Gastrocnemius medialis (tissue), 4 donors: ENCODE data around the gene CSNK2A3. TPM values are rescaled to one million over a fixed set of nuclear protein-coding genes. Genes with fewer than 3 reads are reported as not detected.

Experiments used
- ATAC-seq, 2 donors: fragments of 150-250 bp; one replicate each; pipeline ENCODE4 v1.9.1; 2016
- DNase-seq, 2 donors: peaks; one replicate each; pipeline ENCODE4 v3.0.0-alpha.2; 2019
- H3K27ac ChIP-seq, 4 donors: fragments of 200-600 bp; sonication (generic); 1 replicate in 1 of 4; 2 replicates in 3 of 4; pipeline ENCODE4 v1.5.1; 2016 to 2018; ENCODE audit warnings: mild to moderate bottlenecking in 2 of 4, moderate library complexity in 1 of 4
- H3K27me3 ChIP-seq, 3 donors: fragments of 200-600 bp; sonication (generic) in 2 of 3; 1 replicate in 1 of 3; 2 replicates in 2 of 3; pipeline versions ENCODE4 v1.5.1 to v1.6.0; 2016 to 2019; ENCODE audit warnings: mild to moderate bottlenecking in 1 of 3, moderate library complexity in 1 of 3
- H3K36me3 ChIP-seq, 2 donors: fragments of 200-600 bp; sonication (generic) in 1 of 2; one replicate each; pipeline ENCODE4 v1.5.1; 2017 to 2018
- H3K4me1 ChIP-seq, 2 donors: fragments of 200-600 bp; sonication (generic) in 1 of 2; one replicate each; pipeline ENCODE4 v1.5.1; 2016 to 2017; ENCODE audit warnings: mild to moderate bottlenecking in 2 of 2
- H3K4me3 ChIP-seq, 4 donors: fragments of 200-600 bp; sonication (generic) in 3 of 4; 1 replicate in 1 of 4; 2 replicates in 3 of 4; pipeline ENCODE4 v1.5.1; 2016 to 2019; ENCODE audit warnings: mild to moderate bottlenecking in 2 of 4
- H3K9me3 ChIP-seq, 3 donors: fragments of 200-600 bp; sonication (generic) in 2 of 3; 1 replicate in 1 of 3; 2 replicates in 2 of 3; pipeline ENCODE4 v1.5.1; 2016 to 2019
- POLR2A ChIP-seq, 2 donors: fragments of 450-650 bp; IDR thresholded peaks; one replicate each; pipeline ENCODE4 v1.6.1; 2017; ENCODE audit warnings: antibody characterized with exemption in 2 of 2, mild to moderate bottlenecking in 2 of 2, moderate library complexity in 2 of 2
- in situ Hi-C, 4 donors: fragments of 200-750 bp; cut with MboI; loops; one replicate each; pipeline versions ENCODE4 v1.15.0 to v1.8.0; 2017; ENCODE audit warnings: low sequenced_read_pairs in 4 of 4
- intact Hi-C: fragments of 100-400 bp; cut with DNase I; formaldehyde crosslinking; loops from one replicate; pipeline ENCODE4 v1.15.1; 2023; ENCODE audit warnings: low total_unique reads
- total RNA-seq, 4 donors: library from RNA; depleted of rRNA; stranded (reverse); fragments of >200 nt; gene quantifications; one replicate each; pipeline versions ENCODE4 v1.1.0 to v1.2.3, GENCODE V29; 2016
- TF ChIP-seq, protein P1 (sequence below), 5 experiments: fragments of 450-650 bp in 3 of 5; fragments of 200-600 bp in 2 of 5; sonication (generic) in 2 of 5; IDR thresholded peaks in 4 of 5; conservative IDR thresholded peaks in 1 of 5; 1 replicate in 4 of 5; 2 replicates in 1 of 5; pipeline ENCODE4 v1.5.1; 2016 to 2019; ENCODE audit warnings: antibody characterized with exemption in 5 of 5, mild to moderate bottlenecking in 3 of 5, moderate library complexity in 3 of 5

The CSNK2A3 gene
- total RNA-seq, 4 donors from 2014 or later, result 0.68 to 1.6 (median 1.0) TPM

DNA sequence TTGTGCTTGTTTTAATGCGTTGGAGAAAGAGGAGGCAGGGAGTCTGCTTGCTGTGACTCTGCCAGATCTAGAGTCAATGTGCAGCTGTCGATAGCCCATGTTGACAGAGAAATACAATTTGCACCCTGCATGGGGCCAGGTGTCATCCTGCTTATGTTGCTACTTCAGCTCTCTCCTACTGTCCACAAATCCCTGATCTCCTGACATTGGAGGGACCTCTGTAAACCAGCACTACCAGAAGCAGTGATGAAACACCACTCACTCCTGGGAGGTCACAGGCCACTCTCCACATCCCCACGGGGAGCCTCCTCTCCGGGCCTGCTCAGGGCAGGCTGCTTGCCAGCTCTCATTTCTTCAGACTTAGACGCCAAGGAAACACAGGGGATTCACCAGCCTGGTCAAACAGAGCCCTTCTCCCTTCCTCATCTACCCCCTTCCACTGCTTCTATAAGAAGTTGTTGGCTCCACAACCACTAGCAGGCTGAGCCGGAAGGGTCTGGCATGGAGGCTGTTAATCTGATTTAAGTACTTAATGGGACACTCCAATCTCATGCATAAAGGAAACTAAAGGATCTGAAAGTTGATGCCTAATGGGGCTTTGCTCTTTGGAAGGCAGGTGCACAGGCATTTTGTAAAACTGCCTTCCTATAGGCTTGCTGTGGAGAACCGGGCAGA is 29.9 kb upstream of the CSNK2A3 start:
- peaks cover 0 to 15% of the 10 kb centered on the region in 2 donors for H3K4me1 ChIP-seq
- H3K27me3 ChIP-seq, result no peaks in the 10 kb centered on the region
- H3K36me3 ChIP-seq, result no peaks in the 10 kb centered on the region
- no peak overlapping the region for H3K4me3 ChIP-seq
- TF ChIP-seq POLR2A (IDR thresholded peaks at IDR 0.05), result no peak
- intact Hi-C loops, result no loop called here
- no peak for ATAC-seq
- in situ Hi-C loops, result no loop called here
- no peaks in the 10 kb centered on the region for H3K9me3 ChIP-seq
- DNase-seq, result no peak
- H3K27ac ChIP-seq, result no peak overlapping the region

DNA sequence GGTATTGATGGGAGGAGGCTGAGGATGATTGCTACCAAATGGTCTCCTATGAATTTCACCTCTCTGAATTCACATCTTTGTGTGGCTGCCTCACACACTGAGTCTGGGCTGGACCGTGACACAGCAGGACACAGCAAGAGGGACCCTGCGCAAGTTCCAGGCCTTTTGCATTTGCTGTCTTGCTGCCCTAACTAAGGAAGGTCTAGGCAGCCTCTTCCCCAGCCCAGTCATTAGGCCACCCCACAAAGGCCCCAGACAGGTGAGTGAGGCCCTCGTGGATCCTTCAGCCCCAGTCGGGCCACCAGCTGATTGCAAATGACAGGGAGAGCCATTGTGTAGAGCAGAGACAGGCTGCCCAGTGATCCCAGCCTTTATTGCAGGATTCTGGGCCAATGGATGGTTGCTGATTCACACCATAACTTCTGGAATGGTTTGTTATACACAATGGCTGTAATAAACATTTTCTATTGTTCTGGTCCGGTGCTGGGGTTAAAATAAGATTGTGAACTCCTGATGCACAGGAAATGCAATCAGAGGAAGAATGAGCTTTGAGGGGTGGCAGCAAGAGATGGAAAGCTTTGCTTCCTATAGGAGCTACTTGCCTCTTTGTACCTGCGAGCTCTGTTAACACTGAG is 28.5 kb upstream of the CSNK2A3 start:
- in situ Hi-C loops (no loop called here), intact Hi-C loops (no loop called here)
- no peak overlapping the region for H3K27ac ChIP-seq
- ATAC-seq (no peak), DNase-seq (no peak)
- no peaks in the 10 kb centered on the region for H3K36me3 ChIP-seq
- H3K4me3 ChIP-seq, result no peak overlapping the region
- TF ChIP-seq, protein P1, sequence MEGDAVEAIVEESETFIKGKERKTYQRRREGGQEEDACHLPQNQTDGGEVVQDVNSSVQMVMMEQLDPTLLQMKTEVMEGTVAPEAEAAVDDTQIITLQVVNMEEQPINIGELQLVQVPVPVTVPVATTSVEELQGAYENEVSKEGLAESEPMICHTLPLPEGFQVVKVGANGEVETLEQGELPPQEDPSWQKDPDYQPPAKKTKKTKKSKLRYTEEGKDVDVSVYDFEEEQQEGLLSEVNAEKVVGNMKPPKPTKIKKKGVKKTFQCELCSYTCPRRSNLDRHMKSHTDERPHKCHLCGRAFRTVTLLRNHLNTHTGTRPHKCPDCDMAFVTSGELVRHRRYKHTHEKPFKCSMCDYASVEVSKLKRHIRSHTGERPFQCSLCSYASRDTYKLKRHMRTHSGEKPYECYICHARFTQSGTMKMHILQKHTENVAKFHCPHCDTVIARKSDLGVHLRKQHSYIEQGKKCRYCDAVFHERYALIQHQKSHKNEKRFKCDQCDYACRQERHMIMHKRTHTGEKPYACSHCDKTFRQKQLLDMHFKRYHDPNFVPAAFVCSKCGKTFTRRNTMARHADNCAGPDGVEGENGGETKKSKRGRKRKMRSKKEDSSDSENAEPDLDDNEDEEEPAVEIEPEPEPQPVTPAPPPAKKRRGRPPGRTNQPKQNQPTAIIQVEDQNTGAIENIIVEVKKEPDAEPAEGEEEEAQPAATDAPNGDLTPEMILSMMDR (IDR thresholded peaks at IDR 0.05 in 4 of 5, conservative IDR thresholded peaks at IDR 0.05 in 1 of 5), result no peak
- no peak for TF ChIP-seq POLR2A (IDR thresholded peaks at IDR 0.05)
- no peaks in the 10 kb centered on the region for H3K9me3 ChIP-seq
- H3K27me3 ChIP-seq, result no peaks in the 10 kb centered on the region
- H3K4me1 ChIP-seq, result peaks cover 0 to under 1% of the 10 kb centered on the region in 2 donors

DNA sequence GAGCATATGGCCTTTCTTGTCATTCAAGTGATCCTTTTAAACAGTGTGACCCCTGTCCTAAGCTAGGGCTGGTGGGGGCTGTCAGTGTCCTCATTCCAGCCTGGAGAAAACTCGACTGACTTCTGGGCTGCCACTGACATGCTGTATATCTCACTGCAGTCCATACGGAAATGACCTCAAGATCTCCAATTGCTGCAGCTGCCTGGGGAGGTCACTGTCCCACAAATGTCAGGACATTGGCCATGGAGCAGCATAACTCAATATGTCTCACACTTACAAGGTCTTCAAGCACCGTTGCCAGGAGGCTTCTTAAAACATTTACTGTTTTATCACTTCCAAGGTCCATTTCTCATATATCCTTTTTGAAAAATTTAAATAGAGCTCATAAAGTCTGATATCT is 27.8 kb upstream of the CSNK2A3 start:
- in situ Hi-C loops (no loop called here), intact Hi-C loops (no loop called here)
- no peak overlapping the region for H3K4me3 ChIP-seq
- H3K27ac ChIP-seq, result no peak overlapping the region
- no peaks in the 10 kb centered on the region for H3K27me3 ChIP-seq
- no peaks in the 10 kb centered on the region for H3K36me3 ChIP-seq
- TF ChIP-seq POLR2A (IDR thresholded peaks at IDR 0.05), result no peak
- TF ChIP-seq, protein P1 (IDR thresholded peaks at IDR 0.05 in 4 of 5, conservative IDR thresholded peaks at IDR 0.05 in 1 of 5), result no peak
- DNase-seq (no peak), ATAC-seq (peak in 1 of 2 donors; percentile 64)
- H3K9me3 ChIP-seq, result no peaks in the 10 kb centered on the region
- H3K4me1 ChIP-seq, result no peaks in the 10 kb centered on the region

DNA sequence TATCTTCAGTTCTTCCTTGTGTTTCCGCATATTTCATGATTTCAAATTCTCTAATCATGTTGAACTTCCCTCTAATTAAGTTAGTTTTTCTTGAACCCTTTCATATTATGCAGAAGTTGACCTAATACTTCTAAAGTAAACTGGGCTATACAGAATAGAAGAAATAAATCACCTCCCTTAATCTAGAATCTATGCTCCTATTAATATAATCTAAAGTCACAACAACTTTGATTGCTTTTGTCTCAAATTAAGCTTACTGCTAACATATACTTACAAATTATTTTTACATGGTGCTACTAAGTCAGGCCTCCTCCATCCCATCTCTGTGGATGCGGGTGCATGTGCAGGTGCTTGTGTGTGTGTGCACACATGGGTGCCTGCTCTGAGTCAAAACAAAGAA is 27.3 kb upstream of the CSNK2A3 start:
- TF ChIP-seq, protein P1 (IDR thresholded peaks at IDR 0.05 in 4 of 5, conservative IDR thresholded peaks at IDR 0.05 in 1 of 5), result no peak
- TF ChIP-seq POLR2A (IDR thresholded peaks at IDR 0.05), result no peak
- Histone ChIP-seq H3K4me1 (no peaks in the 10 kb centered on the region), H3K27me3 (no peaks in the 10 kb centered on the region), H3K9me3 (no peaks in the 10 kb centered on the region), H3K36me3 (no peaks in the 10 kb centered on the region), H3K4me3 (no peak overlapping the region), H3K27ac (no peak overlapping the region)
- ATAC-seq (no peak), DNase-seq (no peak)
- intact Hi-C loops, result no loop called here
- in situ Hi-C loops, result no loop called here

DNA sequence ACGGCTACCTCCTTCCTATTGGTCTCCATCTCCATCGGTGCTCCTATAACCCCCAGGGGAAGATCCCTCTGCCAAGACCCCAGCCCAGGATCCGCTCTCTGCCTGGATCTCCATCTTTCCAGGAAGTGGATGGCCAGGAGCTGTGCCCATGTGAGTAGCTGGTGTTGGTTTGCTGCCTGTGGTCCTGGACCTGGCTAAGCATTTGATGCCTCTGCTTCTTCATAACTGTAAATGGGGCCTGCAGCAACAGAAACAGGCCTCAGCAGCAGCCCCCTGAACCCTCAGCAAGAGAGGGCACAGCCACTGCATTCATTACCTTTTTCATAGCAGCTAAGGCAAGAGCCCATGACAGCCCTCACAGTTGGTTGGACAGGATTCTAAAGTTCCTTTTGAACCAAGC is 26.6 kb upstream of the CSNK2A3 start:
- ATAC-seq, result no peak
- Histone ChIP-seq H3K4me3 (no peak overlapping the region), H3K27me3 (no peaks in the 10 kb centered on the region), H3K36me3 (no peaks in the 10 kb centered on the region), H3K27ac (no peak overlapping the region), H3K9me3 (no peaks in the 10 kb centered on the region), H3K4me1 (no peaks in the 10 kb centered on the region)
- DNase-seq, result no peak
- in situ Hi-C loops, result no loop called here
- TF ChIP-seq, protein P1 (IDR thresholded peaks at IDR 0.05 in 4 of 5, conservative IDR thresholded peaks at IDR 0.05 in 1 of 5), result no peak
- TF ChIP-seq POLR2A (IDR thresholded peaks at IDR 0.05), result no peak
- intact Hi-C loops, result no loop called here
